Omental fat pad (tissue), 4 donors: Measurements from ENCODE around the gene RRM2. TPM values are rescaled to one million over a fixed set of nuclear protein-coding genes. Genes with fewer than 3 reads are reported as not detected.

Source experiments
- ATAC-seq: fragments of 150-250 bp; one replicate; pipeline ENCODE4 v1.9.1; 2016; ENCODE audit warnings: mild to moderate bottlenecking, moderate library complexity; ENCODE audit not compliant: low FRiP score
- DNase-seq: peaks from one replicate; pipeline ENCODE4 v3.0.0-alpha.2; 2019; ENCODE audit warnings: low spot score
- CTCF ChIP-seq, 3 donors: fragments of 450-650 bp; IDR thresholded peaks; one replicate each; pipeline ENCODE4 v1.5.1; 2016 to 2017; ENCODE audit warnings: antibody characterized with exemption in 3 of 3, mild to moderate bottlenecking in 3 of 3, moderate library complexity in 2 of 3
- total RNA-seq, 4 donors: library from RNA; depleted of rRNA; stranded (reverse); fragments of >200 nt; gene quantifications; one replicate each; pipeline ENCODE4 v1.1.0, GENCODE V29; 2016

RRM2 gene
- total RNA-seq, 4 donors from 2014 or later: 0.46 to 9.8 (median 1.5) TPM

GRCh38 chr2:10083692-10084211 lies 38.8 kb upstream of the RRM2 start:
- ATAC-seq (no peak), DNase-seq (no peak)
- TF ChIP-seq CTCF (IDR thresholded peaks at IDR 0.05): no peak

- ATAC-seq (no peak), DNase-seq (no peak)
- no peak for TF ChIP-seq CTCF (IDR thresholded peaks at IDR 0.05)
These were observed 38.2 kb upstream of the RRM2 start for GRCh38 chr2:10084223-10084865.

GRCh38 chr2:10085043-10085667 lies 37.4 kb upstream of the RRM2 start:
- no peak for DNase-seq
- ATAC-seq: no peak
- no peak for TF ChIP-seq CTCF (IDR thresholded peaks at IDR 0.05)

GRCh38 chr2:10085668-10086059 lies 36.9 kb upstream of the RRM2 start:
- ATAC-seq: no peak
- TF ChIP-seq CTCF (IDR thresholded peaks at IDR 0.05): no peak
- DNase-seq: no peak

DNA sequence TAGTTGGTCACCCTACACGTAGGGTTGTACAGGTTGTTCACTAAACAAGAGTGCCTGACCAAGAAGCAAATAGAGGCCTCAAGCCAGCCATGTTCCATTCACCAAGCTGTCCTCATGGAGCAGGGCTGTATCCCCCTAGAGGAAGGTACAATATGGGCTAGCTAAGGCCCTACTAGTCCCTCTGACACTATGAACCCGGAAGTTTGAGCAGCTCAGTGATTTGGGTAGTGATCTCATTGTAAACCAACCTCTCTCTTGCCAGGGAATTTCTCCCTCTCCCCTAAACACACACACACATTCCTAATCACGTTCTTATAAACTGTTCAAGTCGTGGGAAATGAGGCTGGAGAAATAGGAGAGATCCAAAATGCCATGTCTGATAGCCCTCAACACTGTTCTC lies 35.6 kb upstream of the RRM2 start:
- TF ChIP-seq CTCF (IDR thresholded peaks at IDR 0.05): no peak
- DNase-seq (no peak), ATAC-seq (no peak)

DNA sequence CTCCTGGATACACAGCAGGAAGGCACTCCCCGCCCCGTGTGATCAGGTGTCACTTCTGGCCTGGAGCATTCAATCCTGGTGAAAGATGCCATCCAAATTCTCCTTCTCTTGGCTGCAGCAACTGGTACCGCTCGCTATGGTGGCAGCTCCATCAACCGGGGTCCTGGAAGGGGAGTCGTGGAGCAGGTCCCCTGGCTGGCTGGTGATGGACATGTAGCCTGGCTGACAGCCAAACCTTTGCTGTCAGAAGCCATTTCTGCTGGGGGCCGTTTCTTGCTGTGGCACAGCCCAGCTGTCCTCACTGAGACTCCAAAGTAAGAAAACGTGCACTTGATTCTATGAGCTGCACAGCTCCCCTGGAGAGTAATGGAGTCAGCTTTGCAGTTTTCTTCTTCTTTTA lies 35.2 kb upstream of the RRM2 start:
- no peak for ATAC-seq
- no peak for TF ChIP-seq CTCF (IDR thresholded peaks at IDR 0.05)

More for the DNA sequence above, 35.2 kb upstream of the RRM2 start:
- DNase-seq: no peak
